GM21423 (cell line): ENCODE data around the gene CEP76.
A peak's percentile ranks its signal among the peaks of the same experiment; 100 is the strongest.

ENCODE experiments used
- ATAC-seq: cut with Tn5 transposase; IDR thresholded peaks from one replicate; pipeline ENCODE4 v1.9.1; 2021; ENCODE audit warnings: mild to moderate bottlenecking, moderate library complexity; ENCODE audit not compliant: unreplicated experiment

The CEP76 gene

GRCh38 chr18:12703664-12704063 is 1.1 kb upstream of the CEP76 start:
- no peak for ATAC-seq

GRCh38 chr18:12703096-12703567 is 609 bp upstream of the CEP76 start:
- peak; percentile 2 for ATAC-seq

DNA sequence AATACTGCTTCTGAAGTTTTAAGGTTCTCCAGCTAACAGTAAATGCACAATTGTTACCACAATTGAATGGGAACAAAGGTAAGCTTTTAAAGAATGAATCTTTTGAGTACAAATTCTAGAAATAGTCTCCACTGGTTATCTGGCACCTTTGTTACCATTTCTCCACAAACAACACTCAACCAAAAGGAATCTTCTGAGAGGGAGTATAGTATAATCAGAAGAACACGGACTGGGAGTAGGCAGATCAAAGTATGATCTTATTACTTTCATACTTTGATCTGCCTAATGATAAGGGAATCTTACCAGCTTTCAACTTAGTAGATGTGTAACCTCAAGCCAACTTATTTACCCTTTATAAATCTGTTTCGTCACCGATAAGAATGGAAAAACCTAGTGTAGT is 1.4 kb downstream of the CEP76 start:
- ATAC-seq: no peak

GRCh38 chr18:12699747-12700146 is 2.8 kb downstream of the CEP76 start:
- no peak for ATAC-seq

- no peak for ATAC-seq
These were observed 8.5 kb downstream of the CEP76 start for GRCh38 chr18:12694032-12694431.

GRCh38 chr18:12692206-12692605 is 10.3 kb downstream of the CEP76 start:
- ATAC-seq: no peak

GRCh38 chr18:12689256-12689850 is 13.2 kb downstream of the CEP76 start:
- ATAC-seq: no peak

- ATAC-seq: no peak
These were observed 16.4 kb downstream of the CEP76 start for GRCh38 chr18:12686100-12686499.

DNA sequence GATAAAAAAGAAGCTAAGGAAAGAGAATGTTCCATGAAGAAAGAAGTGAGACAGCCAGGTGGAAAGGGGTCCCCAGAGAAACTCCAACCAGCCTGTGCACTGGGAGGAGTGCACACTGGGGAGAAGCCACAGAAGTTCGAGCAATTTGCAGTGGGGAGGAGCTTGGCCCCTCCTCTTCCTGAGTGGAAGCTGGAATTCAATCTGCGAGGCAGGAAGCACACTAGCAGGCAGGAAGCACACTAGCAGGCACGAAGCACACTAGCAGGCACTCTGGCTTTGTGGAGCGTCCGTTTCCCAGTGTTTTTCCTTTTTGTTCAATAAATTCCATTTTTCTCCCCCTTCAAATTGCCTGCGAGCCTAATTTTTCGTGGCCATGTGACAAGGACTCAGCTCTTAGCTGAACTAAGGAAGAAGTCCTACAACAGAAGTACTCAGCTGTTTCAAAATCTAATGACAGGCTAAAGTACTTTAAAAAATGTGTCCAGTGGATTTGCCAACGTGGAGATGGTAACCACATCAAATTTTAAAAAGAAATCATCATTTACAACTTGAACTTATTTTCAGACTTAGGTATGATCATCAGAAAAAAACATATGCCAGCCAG is 23.2 kb downstream of the CEP76 start:
- no peak for ATAC-seq

DNA sequence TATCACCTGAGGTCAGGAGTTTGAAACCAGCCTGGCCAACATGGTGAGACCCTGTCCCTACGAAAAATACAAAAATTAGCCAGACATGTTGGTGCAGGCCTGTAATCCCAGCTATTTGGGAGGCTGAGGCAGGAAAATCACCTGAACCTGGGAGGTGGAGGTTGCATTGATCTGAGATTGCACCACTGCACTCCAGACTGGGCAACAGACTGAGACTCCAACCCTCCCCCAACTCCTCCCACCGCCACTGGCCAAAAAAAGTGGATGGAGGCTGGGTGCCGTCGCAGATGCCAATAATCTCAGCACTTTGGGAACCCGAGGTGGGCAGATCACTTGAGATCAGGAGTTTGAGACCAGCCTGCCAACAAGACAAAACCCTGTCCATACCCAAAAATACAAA is 34.5 kb downstream of the CEP76 start:
- ATAC-seq: no peak

- ATAC-seq: no peak
These were observed 42.5 kb downstream of the CEP76 start for GRCh38 chr18:12659904-12660605.

DNA sequence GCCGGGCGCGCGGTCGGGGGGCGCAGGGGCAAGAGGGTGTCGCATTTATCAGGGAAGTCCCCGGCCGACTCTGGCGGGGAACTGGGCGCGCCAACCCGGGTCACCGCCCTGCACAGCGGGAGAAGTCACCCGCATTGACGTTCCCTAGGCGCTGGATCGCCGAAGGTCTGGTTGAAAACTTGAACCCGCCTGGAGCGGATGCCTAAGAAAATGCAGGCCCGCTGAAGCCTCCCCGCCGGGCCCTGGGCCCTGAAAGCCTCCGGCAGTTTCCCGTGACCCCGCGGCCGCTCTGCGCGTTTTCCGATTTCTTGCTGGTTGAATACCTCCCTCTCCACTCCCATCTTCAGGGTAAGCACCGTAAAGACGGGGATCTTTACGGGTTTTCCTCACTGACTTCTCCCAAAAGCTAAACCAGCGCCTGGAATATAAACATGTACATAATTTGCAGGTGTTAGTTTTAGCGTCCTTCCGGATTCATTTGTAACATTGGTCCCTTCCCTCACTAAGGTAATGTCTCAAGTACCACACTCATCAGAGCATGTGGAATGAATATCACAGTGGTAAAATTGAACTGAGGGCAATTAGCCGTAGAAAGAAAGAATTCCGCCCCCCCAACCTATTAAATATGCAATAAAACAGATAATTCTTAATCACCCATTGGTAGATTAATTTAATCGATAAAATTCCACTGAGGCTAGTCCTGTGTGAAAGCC is 43.9 kb downstream of the CEP76 start:
- peak; percentile 25 for ATAC-seq

DNA sequence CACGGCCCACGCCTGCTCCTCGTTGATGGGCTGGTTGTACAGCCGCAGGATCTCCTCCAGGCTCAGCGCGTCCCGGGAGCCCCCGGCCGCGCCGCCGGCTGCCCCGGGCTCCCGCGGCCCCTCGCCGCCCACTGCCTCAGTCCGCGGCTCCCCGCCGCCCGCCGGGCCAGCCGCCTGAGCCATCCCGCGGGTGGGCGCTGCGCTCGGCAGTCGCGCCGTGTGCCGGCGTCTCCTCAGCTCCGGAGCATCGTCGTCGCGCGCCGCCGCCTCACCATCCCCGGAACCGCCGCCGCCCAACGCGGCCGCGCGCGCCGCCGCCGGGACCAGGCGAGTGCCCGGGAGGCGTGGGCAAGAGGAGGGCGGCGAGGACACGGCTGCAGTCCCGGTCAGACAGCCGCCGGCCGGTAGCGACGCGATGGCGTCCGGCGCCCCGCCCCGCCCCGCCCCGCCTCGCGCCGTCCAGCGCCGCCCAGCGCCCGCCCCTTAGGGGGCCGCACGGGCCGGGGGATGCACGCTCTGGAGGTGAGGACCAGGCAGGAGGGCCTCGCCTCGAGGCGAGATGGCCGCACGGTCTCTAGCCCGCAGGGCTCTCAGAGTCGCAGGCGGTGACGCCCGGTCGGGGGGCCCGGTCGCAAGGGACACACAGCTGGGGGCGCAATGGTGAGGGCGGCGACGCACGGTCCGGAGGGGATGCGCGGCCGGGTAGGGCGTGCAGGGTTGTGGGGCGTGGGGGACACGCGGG is 44.7 kb downstream of the CEP76 start, which contains the start of gene SPIRE1:
TSS of gene SPIRE1 (minus strand) at position 424 of the 742 bp plus-strand sequence. CDS start at position 183, 241 bp downstream.
- ATAC-seq: peak; percentile 63

GRCh38 chr18:12656938-12657683 is 45.4 kb downstream of the CEP76 start:
- peak; percentile 41 for ATAC-seq

GRCh38 chr18:12656605-12656937 is 46.0 kb downstream of the CEP76 start:
- ATAC-seq: no peak

DNA sequence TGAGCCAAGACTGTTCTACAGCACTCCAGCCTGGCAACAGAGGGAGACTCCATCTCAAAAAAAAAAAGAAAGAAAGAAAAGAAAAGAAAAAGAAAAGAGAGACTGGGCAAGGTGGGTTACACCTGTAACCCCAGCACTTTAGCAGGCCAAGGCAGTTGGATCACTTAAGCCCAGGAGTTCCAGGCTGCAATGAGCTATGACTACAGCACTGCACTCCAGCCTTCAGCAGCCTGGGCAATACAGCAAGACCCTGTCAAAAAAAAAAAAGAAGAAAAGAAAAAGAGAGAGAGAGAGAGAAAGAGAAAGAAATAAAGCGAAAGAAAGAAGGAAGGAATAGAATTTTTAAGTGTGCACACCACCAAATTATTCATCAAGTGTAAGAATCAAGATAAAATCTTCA is 47.6 kb downstream of the CEP76 start:
- no peak for ATAC-seq

DNA sequence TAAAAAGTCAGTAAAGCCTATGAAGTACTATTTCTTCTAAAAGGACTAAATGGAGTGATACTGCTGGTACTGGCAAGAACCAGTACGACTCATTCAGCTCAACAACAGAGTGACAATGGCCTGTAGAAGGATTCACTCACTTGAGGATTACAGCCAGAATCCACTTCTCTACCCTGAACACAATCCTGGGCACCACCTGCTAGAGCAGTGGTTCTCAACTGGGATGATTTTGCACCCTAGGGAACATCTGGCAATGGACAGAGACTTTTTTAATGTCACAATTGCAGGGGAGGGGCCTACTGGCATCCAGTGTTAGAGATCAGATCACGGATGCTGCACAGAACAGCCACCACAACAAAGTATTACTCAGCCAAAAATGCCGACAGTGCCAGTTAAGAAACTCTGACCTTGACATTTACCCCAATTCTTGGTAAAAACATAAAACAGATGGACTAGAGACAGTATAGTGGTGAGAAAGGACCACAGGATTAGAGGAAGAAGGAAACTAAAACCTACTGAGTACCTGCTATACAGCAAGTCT is 49.6 kb downstream of the CEP76 start:
- ATAC-seq: no peak

DNA sequence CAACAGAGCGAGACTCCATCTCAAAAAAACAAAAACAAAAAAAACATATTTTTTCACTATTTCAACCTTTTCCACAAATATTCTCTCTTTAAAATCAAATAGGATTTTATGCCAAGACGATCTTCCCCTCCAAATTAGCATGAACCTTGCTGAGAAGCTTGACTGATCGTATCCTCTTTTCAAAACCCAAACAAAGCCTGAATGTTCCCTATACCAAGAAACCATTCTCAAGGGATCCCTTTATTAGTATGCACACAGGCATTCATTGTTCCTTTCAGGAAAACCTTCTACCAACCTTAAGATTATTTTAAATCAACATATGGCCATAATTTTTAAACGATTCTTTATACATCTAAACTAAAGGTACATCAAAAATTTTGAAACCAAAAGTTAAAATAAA is 50.9 kb downstream of the CEP76 start:
- ATAC-seq: no peak

- no peak for ATAC-seq
These were observed 54.8 kb downstream of the CEP76 start for GRCh38 chr18:12647773-12648172.

GRCh38 chr18:12645751-12646203 is 56.7 kb downstream of the CEP76 start:
- no peak for ATAC-seq
